ENCODE data around the gene HOXB13. TPM values are rescaled to one million over a fixed set of nuclear protein-coding genes. Genes with fewer than 3 reads are reported as not detected.

Gene HOXB13
- polyA plus RNA-seq, 1 of the 3 experiments (the other 2 are of a cell fraction), result not detected

- H3K4me2 ChIP-seq, result peak overlapping the region; percentile 59
- peak; percentile 83 for DNase-seq
- WGBS (ENCODE audit: low lambda C conversion rate), result 16% methylated on average over 27 of the region's 32 CpGs
- TF ChIP-seq JUND (IDR thresholded peaks at IDR 0.05) (no peak), SIN3A (IDR thresholded peaks at IDR 0.05; ENCODE audit: borderline replicate concordance, low read depth, low read length) (no peak), RAD21 (IDR thresholded peaks at IDR 0.05; ENCODE audit: low read length) (peak; percentile 82), RFX5 (IDR thresholded peaks at IDR 0.05; ENCODE audit: low read length) (no peak), SMC3 (IDR thresholded peaks at IDR 0.05; ENCODE audit: low read depth, low read length) (peak; percentile 82)
- TF ChIP-seq, protein P1, sequence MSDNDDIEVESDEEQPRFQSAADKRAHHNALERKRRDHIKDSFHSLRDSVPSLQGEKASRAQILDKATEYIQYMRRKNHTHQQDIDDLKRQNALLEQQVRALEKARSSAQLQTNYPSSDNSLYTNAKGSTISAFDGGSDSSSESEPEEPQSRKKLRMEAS (IDR thresholded peaks at IDR 0.05; ENCODE audit: low read depth), result no peak
- TF ChIP-seq, protein P2, sequence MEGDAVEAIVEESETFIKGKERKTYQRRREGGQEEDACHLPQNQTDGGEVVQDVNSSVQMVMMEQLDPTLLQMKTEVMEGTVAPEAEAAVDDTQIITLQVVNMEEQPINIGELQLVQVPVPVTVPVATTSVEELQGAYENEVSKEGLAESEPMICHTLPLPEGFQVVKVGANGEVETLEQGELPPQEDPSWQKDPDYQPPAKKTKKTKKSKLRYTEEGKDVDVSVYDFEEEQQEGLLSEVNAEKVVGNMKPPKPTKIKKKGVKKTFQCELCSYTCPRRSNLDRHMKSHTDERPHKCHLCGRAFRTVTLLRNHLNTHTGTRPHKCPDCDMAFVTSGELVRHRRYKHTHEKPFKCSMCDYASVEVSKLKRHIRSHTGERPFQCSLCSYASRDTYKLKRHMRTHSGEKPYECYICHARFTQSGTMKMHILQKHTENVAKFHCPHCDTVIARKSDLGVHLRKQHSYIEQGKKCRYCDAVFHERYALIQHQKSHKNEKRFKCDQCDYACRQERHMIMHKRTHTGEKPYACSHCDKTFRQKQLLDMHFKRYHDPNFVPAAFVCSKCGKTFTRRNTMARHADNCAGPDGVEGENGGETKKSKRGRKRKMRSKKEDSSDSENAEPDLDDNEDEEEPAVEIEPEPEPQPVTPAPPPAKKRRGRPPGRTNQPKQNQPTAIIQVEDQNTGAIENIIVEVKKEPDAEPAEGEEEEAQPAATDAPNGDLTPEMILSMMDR (IDR thresholded peaks at IDR 0.05), result peak; percentile 97
- no peaks in the 10 kb centered on the region for H3K9me2 ChIP-seq
- no peaks in the 10 kb centered on the region for H3K9me3 ChIP-seq
- ChIA-PET POLR2A (interaction anchor here (1.1 kb wide), 1 partner anchor 154 kb away, joined by 4 read pairs; no protein-coding TSS in a partner anchor), CTCF (interaction anchor here (0.5 to 13.9 kb wide), 91 partner anchors 8 to 551 kb away, joined by 3 to 328 read pairs (median 4); partner anchors contain the start of genes HOXB5 and TTLL6)
- H3K27ac ChIP-seq (ENCODE audit: low read depth in 2 of 2, low read length in 1 of 2), result no peak overlapping the region
- H3F3A ChIP-seq (replicated peaks; ENCODE audit: insufficient read depth), result no peaks in the 10 kb centered on the region
- peaks cover 100% of the 10 kb centered on the region for H3K27me3 ChIP-seq (ENCODE audit: insufficient read depth)
- H4K20me1 ChIP-seq (ENCODE audit: insufficient read depth), result no peaks in the 10 kb centered on the region
- H3K79me2 ChIP-seq (ENCODE audit: insufficient read depth), result no peaks in the 10 kb centered on the region
- H3K36me3 ChIP-seq (replicated peaks in 1 of 2; ENCODE audit: control insufficient read depth in 1 of 2, insufficient read depth in 2 of 2, low read length in 1 of 2), result no peaks in the 10 kb centered on the region
- H3K9ac ChIP-seq, result no peak overlapping the region
- peak overlapping the region; percentile 21 to 42; a peak in 3 of 4 replicates for H3K4me3 ChIP-seq (ENCODE audit: low read depth in 2 of 2, low read length in 1 of 2)
- H3K4me1 ChIP-seq (ENCODE audit: control insufficient read depth in 1 of 2, insufficient read depth in 2 of 2, low read depth in 1 of 2, low read length in 1 of 2), result no peaks in the 10 kb centered on the region
- no peak overlapping the region for H2AFZ ChIP-seq (ENCODE audit: low read depth)
These were observed 4.1 kb downstream of the HOXB13 start for GRCh38 chr17:48724251-48725003.

- H3K4me2 ChIP-seq, result no peak overlapping the region
- H2AFZ ChIP-seq (ENCODE audit: low read depth), result no peak overlapping the region
- peaks cover 1% of the 10 kb centered on the region; the same call in 1 of the 2 replicates for H4K20me1 ChIP-seq (ENCODE audit: insufficient read depth)
- no peak overlapping the region for H3K9ac ChIP-seq
- no peaks in the 10 kb centered on the region for H3K9me3 ChIP-seq
- CTCF ChIA-PET, result interaction anchor here (0.5 to 13.9 kb wide), 73 partner anchors 8 to 550 kb away, joined by 3 to 328 read pairs (median 4); partner anchors contain the start of genes HOXB5 and TTLL6
- no peaks in the 10 kb centered on the region for H3K4me1 ChIP-seq (ENCODE audit: control insufficient read depth in 1 of 2, insufficient read depth in 2 of 2, low read depth in 1 of 2, low read length in 1 of 2)
- no peak for TF ChIP-seq GABPA (IDR thresholded peaks at IDR 0.05; ENCODE audit: low read depth)
- TF ChIP-seq GATA2 (CRISPR knock-in tag; IDR thresholded peaks at IDR 0.05), result no peak
- no peak for TF ChIP-seq RCOR1 (IDR thresholded peaks at IDR 0.05; ENCODE audit: low read length)
- TF ChIP-seq FOXM1 (IDR thresholded peaks at IDR 0.05; ENCODE audit: low read depth), result no peak
- TF ChIP-seq NFIC (IDR thresholded peaks at IDR 0.05; ENCODE audit: borderline replicate concordance), result no peak
- no peak for TF ChIP-seq EZH2phosphoT487 (IDR thresholded peaks at IDR 0.05; ENCODE audit: borderline replicate concordance, low read depth)
- no peak for TF ChIP-seq REST (IDR thresholded peaks at IDR 0.05; ENCODE audit: low read depth, low read length)
- WGBS (ENCODE audit: low lambda C conversion rate), result 31% methylated on average over 42 of the region's 42 CpGs
- H3F3A ChIP-seq (replicated peaks; ENCODE audit: insufficient read depth), result no peaks in the 10 kb centered on the region
- no peak overlapping the region for H3K4me3 ChIP-seq (ENCODE audit: low read depth in 2 of 2, low read length in 1 of 2)
- DNase-seq, result no peak
- H3K27me3 ChIP-seq (ENCODE audit: insufficient read depth), result peaks cover 100% of the 10 kb centered on the region
- POLR2A ChIA-PET, result interaction anchor here (1.1 kb wide), 1 partner anchor 155 kb away, joined by 4 read pairs; no protein-coding TSS in a partner anchor
- no peaks in the 10 kb centered on the region for H3K36me3 ChIP-seq (replicated peaks in 1 of 2; ENCODE audit: control insufficient read depth in 1 of 2, insufficient read depth in 2 of 2, low read length in 1 of 2)
- no peaks in the 10 kb centered on the region for H3K9me2 ChIP-seq
- no peaks in the 10 kb centered on the region for H3K79me2 ChIP-seq (ENCODE audit: insufficient read depth)
- H3K27ac ChIP-seq (ENCODE audit: low read depth in 2 of 2, low read length in 1 of 2), result no peak overlapping the region
These were observed 4.9 kb downstream of the HOXB13 start for GRCh38 chr17:48723423-48724250.

All from SK-N-SH (cell line).